HepG2 (cell line): Measurements from ENCODE around the gene KDM7A. TPM values are rescaled to one million over a fixed set of nuclear protein-coding genes. Genes with fewer than 3 reads are reported as not detected.

Experiments used
- CREM ChIP-seq, 2 experiments: sonication (generic) in 1 of 2; formaldehyde crosslinking in 1 of 2; IDR thresholded peaks; 2 replicates each; pipeline versions ENCODE4 v1.4.0 to v1.6.1; 2016 to 2020; ENCODE audit warnings: antibody characterized with exemption in 1 of 2, mild to moderate bottlenecking in 1 of 2, missing genetic modification reagents in 1 of 2
- HOXA3 ChIP-seq: sonication (generic); formaldehyde crosslinking; IDR thresholded peaks from 2 replicates; pipeline ENCODE4 v1.5.0; 2020; ENCODE audit warnings: missing genetic modification reagents
- HOXA5 ChIP-seq: sonication (generic); formaldehyde crosslinking; IDR thresholded peaks from 2 replicates; pipeline ENCODE4 v1.4.0; 2020; ENCODE audit warnings: missing genetic modification reagents
- KDM4B ChIP-seq: sonication (generic); formaldehyde crosslinking; IDR thresholded peaks from 2 replicates; pipeline ENCODE4 v1.4.0; 2020; ENCODE audit warnings: missing genetic modification reagents
- KLF13 ChIP-seq: sonication (generic); formaldehyde crosslinking; IDR thresholded peaks from 2 replicates; pipeline ENCODE4 v1.4.0; 2020; ENCODE audit warnings: mild to moderate bottlenecking, missing genetic modification reagents
- KLF15 ChIP-seq: sonication (generic); formaldehyde crosslinking; IDR thresholded peaks from 2 replicates; pipeline ENCODE4 v1.8.1; 2023; ENCODE audit warnings: borderline replicate concordance, mild to moderate bottlenecking, inconsistent platforms, missing genetic modification reagents, mixed read lengths
- NFE2 ChIP-seq: sonication (generic); formaldehyde crosslinking; IDR thresholded peaks from 2 replicates; pipeline ENCODE4 v1.4.0; 2020; ENCODE audit warnings: missing genetic modification reagents
- NFKB2 ChIP-seq: sonication (generic); formaldehyde crosslinking; IDR thresholded peaks from 2 replicates; pipeline ENCODE4 v1.4.0; 2020; ENCODE audit warnings: missing genetic modification reagents, borderline replicate concordance
- PAX8 ChIP-seq: sonication (generic); formaldehyde crosslinking; IDR thresholded peaks from 2 replicates; pipeline ENCODE4 v1.8.0; 2022; ENCODE audit warnings: mild to moderate bottlenecking, missing genetic modification reagents, borderline replicate concordance
- RCOR2 ChIP-seq: IDR thresholded peaks from 2 replicates; pipeline ENCODE4 v1.6.1; 2016; ENCODE audit warnings: missing biosample characterization, missing genetic modification reagents
- REPIN1 ChIP-seq: sonication (generic); formaldehyde crosslinking; IDR thresholded peaks from 2 replicates; pipeline ENCODE4 v1.8.0; 2022; ENCODE audit warnings: missing genetic modification reagents, low read depth, mild to moderate bottlenecking, borderline replicate concordance
- SIX1 ChIP-seq: sonication (generic); formaldehyde crosslinking; IDR thresholded peaks from 2 replicates; pipeline ENCODE4 v1.4.0; 2020; ENCODE audit warnings: missing genetic modification reagents, borderline replicate concordance
- XBP1 ChIP-seq: sonication (generic); formaldehyde crosslinking; IDR thresholded peaks from 2 replicates; pipeline ENCODE4 v1.5.0; 2020; ENCODE audit warnings: missing genetic modification reagents
- ZNF101 ChIP-seq: sonication (generic); formaldehyde crosslinking; IDR thresholded peaks from 2 replicates; pipeline ENCODE4 v1.4.0; 2020; ENCODE audit warnings: mild to moderate bottlenecking, low read depth, missing genetic modification reagents, borderline replicate concordance
- ZNF432 ChIP-seq: sonication (generic); formaldehyde crosslinking; IDR thresholded peaks from 2 replicates; pipeline ENCODE4 v1.5.0; 2020; ENCODE audit warnings: missing genetic modification reagents, mild to moderate bottlenecking, borderline replicate concordance
- polyA plus RNA-seq, 8 experiments: library from polyadenylated mRNA; depleted of rRNA in 3 of 8; stranded (reverse) in 7 of 8; unstranded in 1 of 8; fragments of >200 nt; fragmentation: Illumina TruSeq in 4 of 8; extraction: Trizol in 4 of 8; gene quantifications; 2 replicates each; pipeline versions ENCODE4 v1.2.1 to v1.2.3, GENCODE V29; 2011 to 2016; ENCODE audit warnings: low read depth in 4 of 8, missing spikeins in 1 of 8, mixed read lengths in 1 of 8; ENCODE audit not compliant: insufficient read depth in 1 of 8
- total RNA-seq, 5 experiments: library from RNA; depleted of rRNA; stranded (reverse); fragments of >200 nt; fragmentation: Illumina TruSeq; extraction: Trizol; gene quantifications; 2 replicates each; pipeline ENCODE4 v1.2.3, GENCODE V29; 2016; ENCODE audit warnings: low read depth in 1 of 5
- TF ChIP-seq, protein P1 (sequence below): sonication (generic); formaldehyde crosslinking; IDR thresholded peaks from 2 replicates; pipeline ENCODE4 v1.4.0; 2020; ENCODE audit warnings: missing genetic modification reagents, mild to moderate bottlenecking, borderline replicate concordance
- TF ChIP-seq, protein P2 (sequence below): sonication (generic); formaldehyde crosslinking; IDR thresholded peaks from 2 replicates; pipeline ENCODE4 v1.5.1; 2020; ENCODE audit warnings: missing genetic modification reagents, mild to moderate bottlenecking, borderline replicate concordance
- TF ChIP-seq, protein P3 (sequence below): sonication (generic); formaldehyde crosslinking; IDR thresholded peaks from 2 replicates; pipeline ENCODE4 v1.4.0; 2020; ENCODE audit warnings: missing genetic modification reagents, borderline replicate concordance
- TF ChIP-seq, protein P4 (sequence below): sonication (generic); formaldehyde crosslinking; IDR thresholded peaks from 2 replicates; pipeline ENCODE4 v1.4.0; 2020; ENCODE audit warnings: missing genetic modification reagents
- TF ChIP-seq, protein P5 (sequence below), 2 experiments: sonication (generic) in 1 of 2; formaldehyde crosslinking in 1 of 2; IDR thresholded peaks; 2 replicates each; pipeline versions ENCODE4 v1.4.0 to v1.6.1; 2016 to 2020; ENCODE audit warnings: borderline replicate concordance in 1 of 2, low read depth in 1 of 2, mild to moderate bottlenecking in 1 of 2, missing genetic modification reagents in 1 of 2

The KDM7A gene
- total and polyA plus RNA-seq, 2 of the 13 experiments (the other 11 are each of a cell fraction or from before 2014, with no cell fraction given), result 10.8 to 16.8 TPM

DNA sequence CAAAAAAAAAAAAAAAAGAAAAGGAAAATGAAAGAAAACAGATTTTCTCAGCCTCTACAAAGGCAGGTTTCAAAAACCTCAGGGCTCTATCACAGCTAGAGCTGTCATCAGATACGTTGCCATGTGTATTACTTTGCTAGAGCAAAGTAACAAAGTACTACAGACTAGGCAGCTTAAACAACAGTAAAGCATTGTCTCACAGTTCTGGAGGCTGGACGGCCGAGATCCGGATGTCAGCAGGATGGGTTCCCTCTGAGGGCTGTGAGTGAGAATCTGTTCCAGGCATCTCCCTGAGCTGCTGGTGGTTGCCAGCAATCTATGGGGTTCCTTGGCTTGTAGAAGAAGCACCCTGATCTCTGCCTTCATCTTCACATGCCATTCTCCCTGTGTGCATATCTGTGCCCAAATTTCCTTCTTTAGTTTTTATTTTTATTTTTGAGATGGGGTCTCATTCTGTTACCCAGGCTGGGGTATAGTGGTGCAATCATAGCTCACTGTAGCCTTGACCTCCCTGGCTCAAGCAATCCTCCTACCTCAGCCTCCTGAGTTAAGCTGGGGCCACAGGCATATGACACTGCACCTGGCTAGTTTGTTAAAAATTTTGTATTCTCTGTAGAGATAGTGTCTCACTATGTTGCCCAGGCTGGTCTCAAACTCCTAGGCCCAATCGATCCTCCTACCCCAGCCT lies 48.9 kb upstream of the KDM7A start (continued):
- TF ChIP-seq CREM (IDR thresholded peaks at IDR 0.05) (no peak), CREM (CRISPR knock-in tag; IDR thresholded peaks at IDR 0.05) (no peak), XBP1 (CRISPR knock-in tag) (no peak), SIX1 (CRISPR knock-in tag) (peak; percentile 63; the same call in 1 of the 2 replicates), HOXA5 (CRISPR knock-in tag) (no peak), NFE2 (CRISPR knock-in tag) (no peak), HOXA3 (0 out of 2 replicates have a peak, but pooled peaks have one; percentile 23), NFKB2 (CRISPR knock-in tag) (no peak), REPIN1 (CRISPR knock-in tag) (peak; percentile 19; the same call in 1 of the 2 replicates), KLF13 (CRISPR knock-in tag) (no peak), KLF15 (CRISPR knock-in tag) (no peak), PAX8 (CRISPR knock-in tag) (no peak), KDM4B (CRISPR knock-in tag) (no peak), ZNF101 (CRISPR knock-in tag) (no peak), RCOR2 (CRISPR knock-in tag) (peak; percentile 91), ZNF432 (CRISPR knock-in tag) (no peak)
- TF ChIP-seq, protein P1, sequence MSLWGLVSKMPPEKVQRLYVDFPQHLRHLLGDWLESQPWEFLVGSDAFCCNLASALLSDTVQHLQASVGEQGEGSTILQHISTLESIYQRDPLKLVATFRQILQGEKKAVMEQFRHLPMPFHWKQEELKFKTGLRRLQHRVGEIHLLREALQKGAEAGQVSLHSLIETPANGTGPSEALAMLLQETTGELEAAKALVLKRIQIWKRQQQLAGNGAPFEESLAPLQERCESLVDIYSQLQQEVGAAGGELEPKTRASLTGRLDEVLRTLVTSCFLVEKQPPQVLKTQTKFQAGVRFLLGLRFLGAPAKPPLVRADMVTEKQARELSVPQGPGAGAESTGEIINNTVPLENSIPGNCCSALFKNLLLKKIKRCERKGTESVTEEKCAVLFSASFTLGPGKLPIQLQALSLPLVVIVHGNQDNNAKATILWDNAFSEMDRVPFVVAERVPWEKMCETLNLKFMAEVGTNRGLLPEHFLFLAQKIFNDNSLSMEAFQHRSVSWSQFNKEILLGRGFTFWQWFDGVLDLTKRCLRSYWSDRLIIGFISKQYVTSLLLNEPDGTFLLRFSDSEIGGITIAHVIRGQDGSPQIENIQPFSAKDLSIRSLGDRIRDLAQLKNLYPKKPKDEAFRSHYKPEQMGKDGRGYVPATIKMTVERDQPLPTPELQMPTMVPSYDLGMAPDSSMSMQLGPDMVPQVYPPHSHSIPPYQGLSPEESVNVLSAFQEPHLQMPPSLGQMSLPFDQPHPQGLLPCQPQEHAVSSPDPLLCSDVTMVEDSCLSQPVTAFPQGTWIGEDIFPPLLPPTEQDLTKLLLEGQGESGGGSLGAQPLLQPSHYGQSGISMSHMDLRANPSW, result no peak
- TF ChIP-seq, protein P2, sequence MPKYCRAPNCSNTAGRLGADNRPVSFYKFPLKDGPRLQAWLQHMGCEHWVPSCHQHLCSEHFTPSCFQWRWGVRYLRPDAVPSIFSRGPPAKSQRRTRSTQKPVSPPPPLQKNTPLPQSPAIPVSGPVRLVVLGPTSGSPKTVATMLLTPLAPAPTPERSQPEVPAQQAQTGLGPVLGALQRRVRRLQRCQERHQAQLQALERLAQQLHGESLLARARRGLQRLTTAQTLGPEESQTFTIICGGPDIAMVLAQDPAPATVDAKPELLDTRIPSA (CRISPR knock-in tag), result no peak
- TF ChIP-seq, protein P3, sequence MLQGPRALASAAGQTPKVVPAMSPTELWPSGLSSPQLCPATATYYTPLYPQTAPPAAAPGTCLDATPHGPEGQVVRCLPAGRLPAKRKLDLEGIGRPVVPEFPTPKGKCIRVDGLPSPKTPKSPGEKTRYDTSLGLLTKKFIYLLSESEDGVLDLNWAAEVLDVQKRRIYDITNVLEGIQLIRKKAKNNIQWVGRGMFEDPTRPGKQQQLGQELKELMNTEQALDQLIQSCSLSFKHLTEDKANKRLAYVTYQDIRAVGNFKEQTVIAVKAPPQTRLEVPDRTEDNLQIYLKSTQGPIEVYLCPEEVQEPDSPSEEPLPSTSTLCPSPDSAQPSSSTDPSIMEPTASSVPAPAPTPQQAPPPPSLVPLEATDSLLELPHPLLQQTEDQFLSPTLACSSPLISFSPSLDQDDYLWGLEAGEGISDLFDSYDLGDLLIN (CRISPR knock-in tag), result no peak
- TF ChIP-seq, protein P4, sequence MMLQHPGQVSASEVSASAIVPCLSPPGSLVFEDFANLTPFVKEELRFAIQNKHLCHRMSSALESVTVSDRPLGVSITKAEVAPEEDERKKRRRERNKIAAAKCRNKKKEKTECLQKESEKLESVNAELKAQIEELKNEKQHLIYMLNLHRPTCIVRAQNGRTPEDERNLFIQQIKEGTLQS (CRISPR knock-in tag), result no peak
- TF ChIP-seq, protein P5, sequence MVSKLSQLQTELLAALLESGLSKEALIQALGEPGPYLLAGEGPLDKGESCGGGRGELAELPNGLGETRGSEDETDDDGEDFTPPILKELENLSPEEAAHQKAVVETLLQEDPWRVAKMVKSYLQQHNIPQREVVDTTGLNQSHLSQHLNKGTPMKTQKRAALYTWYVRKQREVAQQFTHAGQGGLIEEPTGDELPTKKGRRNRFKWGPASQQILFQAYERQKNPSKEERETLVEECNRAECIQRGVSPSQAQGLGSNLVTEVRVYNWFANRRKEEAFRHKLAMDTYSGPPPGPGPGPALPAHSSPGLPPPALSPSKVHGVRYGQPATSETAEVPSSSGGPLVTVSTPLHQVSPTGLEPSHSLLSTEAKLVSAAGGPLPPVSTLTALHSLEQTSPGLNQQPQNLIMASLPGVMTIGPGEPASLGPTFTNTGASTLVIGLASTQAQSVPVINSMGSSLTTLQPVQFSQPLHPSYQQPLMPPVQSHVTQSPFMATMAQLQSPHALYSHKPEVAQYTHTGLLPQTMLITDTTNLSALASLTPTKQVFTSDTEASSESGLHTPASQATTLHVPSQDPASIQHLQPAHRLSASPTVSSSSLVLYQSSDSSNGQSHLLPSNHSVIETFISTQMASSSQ (IDR thresholded peaks at IDR 0.05; ENCODE audit: low read depth), result no peak
- TF ChIP-seq, protein P5 (CRISPR knock-in tag; IDR thresholded peaks at IDR 0.05; ENCODE audit: borderline replicate concordance), result no peak
